Measurements from ENCODE around the gene MN1.

Gene MN1

GRCh38 chr22:27801616-27802345, at the start of gene MN1:
Gene MN1 (minus strand): TSS chr22:27801756. CDS start chr22:27800543, 1,213 bp downstream.
- TF ChIP-seq, protein P1, sequence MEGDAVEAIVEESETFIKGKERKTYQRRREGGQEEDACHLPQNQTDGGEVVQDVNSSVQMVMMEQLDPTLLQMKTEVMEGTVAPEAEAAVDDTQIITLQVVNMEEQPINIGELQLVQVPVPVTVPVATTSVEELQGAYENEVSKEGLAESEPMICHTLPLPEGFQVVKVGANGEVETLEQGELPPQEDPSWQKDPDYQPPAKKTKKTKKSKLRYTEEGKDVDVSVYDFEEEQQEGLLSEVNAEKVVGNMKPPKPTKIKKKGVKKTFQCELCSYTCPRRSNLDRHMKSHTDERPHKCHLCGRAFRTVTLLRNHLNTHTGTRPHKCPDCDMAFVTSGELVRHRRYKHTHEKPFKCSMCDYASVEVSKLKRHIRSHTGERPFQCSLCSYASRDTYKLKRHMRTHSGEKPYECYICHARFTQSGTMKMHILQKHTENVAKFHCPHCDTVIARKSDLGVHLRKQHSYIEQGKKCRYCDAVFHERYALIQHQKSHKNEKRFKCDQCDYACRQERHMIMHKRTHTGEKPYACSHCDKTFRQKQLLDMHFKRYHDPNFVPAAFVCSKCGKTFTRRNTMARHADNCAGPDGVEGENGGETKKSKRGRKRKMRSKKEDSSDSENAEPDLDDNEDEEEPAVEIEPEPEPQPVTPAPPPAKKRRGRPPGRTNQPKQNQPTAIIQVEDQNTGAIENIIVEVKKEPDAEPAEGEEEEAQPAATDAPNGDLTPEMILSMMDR (IDR thresholded peaks at IDR 0.05; ENCODE audit: low read depth, low read length, missing control alignments): no peak
- no peak within 1 kb of the TSS for H3K4me3 ChIP-seq (ENCODE audit: low read depth, low read length)
- DNase-seq (ENCODE audit: low read depth): no peak

DNA sequence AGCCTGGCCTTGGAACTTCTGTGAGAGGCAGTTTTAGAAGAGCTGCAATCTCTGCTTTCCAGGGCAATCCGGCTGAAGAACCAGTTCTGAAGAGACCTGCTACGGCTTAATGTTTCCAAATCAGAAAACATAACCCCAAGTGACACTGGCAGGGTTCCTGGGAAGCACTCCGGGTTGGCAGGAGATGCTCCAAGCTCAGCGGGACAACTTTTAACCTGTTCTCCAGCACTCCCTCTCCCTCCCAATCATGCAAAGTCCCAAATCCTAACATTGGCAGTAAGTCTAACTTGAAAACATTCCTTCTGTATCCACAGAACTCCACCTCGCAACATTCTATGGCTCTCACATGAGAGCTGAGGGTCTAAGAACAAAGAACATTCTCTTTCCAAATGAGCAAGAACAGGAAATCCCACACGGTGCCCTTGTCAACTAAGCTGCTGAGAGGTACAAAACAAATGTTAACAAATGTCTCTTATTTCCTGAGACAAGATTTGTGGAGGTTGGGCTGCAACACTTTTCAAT, 48.5 kb upstream of the MN1 start:
- TF ChIP-seq, protein P1 (IDR thresholded peaks at IDR 0.05; ENCODE audit: low read depth, low read length, missing control alignments): no peak
- H3K4me3 ChIP-seq (ENCODE audit: low read depth, low read length): no peak overlapping the region
- no peak for DNase-seq (ENCODE audit: low read depth)

- TF ChIP-seq, protein P1 (IDR thresholded peaks at IDR 0.05; ENCODE audit: low read depth, low read length, missing control alignments): no peak
- H3K4me3 ChIP-seq (ENCODE audit: low read depth, low read length): no peak overlapping the region
- DNase-seq (ENCODE audit: low read depth): no peak
Observed at GRCh38 chr22:27848005-27848404, 46.4 kb upstream of the MN1 start.

DNA sequence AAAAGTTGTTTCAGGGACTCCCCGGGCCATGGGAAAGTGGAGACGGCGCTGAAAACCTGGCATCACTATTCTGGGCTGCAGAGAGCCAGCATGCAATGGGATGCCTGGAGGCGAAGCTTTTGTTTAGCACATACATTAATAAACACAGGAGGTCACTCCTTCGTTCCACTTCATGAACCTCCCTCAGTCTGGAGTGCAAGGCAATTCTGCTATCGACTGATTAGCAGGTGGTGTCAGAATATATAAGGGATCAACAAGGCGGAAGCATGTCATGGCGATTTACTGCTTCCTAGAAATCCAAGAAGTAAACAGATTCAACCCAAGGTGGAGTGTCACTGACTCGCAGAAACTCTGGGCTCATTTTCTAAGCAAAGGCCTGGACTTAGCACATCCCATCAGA, 45.4 kb upstream of the MN1 start:
- no peak overlapping the region for H3K4me3 ChIP-seq (ENCODE audit: low read depth, low read length)
- no peak for DNase-seq (ENCODE audit: low read depth)
- TF ChIP-seq, protein P1 (IDR thresholded peaks at IDR 0.05; ENCODE audit: low read depth, low read length, missing control alignments): no peak

DNA sequence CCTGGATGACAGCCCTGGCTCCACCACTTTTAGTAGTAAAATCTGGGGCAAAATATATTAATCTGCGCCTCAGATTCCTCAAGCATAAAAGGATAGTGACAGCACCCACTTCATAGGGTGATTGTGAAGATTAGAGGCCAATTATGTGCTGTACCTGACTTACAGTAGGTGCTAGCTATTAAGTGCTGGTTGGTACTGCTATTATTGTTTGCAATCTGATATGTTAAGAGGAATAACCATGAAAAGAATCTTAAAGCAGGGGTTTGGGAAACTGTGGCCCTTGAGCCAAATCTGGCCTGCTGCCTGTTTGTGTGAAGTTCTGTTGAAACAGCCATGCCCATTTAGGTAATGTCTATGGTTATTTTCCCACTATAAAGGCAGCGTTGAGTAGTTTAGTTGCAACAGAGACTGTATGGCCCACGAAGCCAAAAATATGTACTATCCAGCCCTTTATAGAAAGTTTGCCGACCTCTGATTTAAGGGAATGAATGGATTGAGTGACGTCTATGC, 44.7 kb upstream of the MN1 start:
- TF ChIP-seq, protein P1 (IDR thresholded peaks at IDR 0.05; ENCODE audit: low read depth, low read length, missing control alignments): no peak

DNA sequence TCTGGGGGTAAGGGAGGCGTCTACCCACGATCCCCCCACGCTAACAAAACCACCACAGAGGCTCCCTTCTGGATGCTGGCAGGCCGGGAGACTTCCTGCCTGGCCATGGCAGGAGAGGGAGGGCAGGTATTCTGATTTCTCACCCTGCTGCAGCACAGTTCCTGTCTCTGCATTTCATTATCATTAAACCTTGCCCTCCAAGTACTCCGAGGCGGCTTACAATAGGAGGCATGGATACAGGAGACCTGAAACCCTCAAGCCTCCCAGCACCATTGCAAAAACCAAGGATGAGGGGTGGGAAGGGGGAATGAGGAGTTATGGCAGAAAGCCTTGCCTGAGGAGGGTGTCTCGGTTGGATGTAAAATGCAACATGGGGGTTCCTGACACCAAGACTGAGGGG, 44.1 kb upstream of the MN1 start:
- H3K4me3 ChIP-seq (ENCODE audit: low read depth, low read length): no peak overlapping the region
- TF ChIP-seq, protein P1 (IDR thresholded peaks at IDR 0.05; ENCODE audit: low read depth, low read length, missing control alignments): no peak
- DNase-seq (ENCODE audit: low read depth): no peak

More for the DNA sequence above, 44.7 kb upstream of the MN1 start:
- no peak overlapping the region for H3K4me3 ChIP-seq (ENCODE audit: low read depth, low read length)
- no peak for DNase-seq (ENCODE audit: low read depth)

All from GM12864 (cell line).